ENCODE data around the gene CLTB.

DNA sequence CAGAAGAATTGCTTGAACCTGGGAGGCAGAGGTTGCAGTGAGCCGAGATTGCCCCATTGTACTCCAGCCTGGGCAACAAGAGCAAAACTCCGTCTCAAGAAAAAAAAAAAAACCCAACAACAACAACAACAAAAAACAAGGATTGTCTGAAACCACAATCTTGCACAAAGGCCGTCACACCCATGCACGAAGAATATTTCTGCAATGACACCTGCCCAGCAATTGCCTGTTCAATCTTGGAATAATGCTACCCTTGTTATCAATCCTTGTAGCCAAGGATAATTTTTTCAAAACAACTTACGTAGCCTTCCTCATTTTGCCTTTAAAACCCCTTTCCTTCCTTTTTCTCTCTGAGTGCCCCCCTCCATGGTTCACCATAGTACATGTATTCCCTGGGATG, 3.7 kb upstream of the CLTB start:
- TF ChIP-seq CTCF (IDR thresholded peaks at IDR 0.05; ENCODE audit: insufficient read depth, low read depth, low read length): no peak
- TF ChIP-seq EZH2 (IDR thresholded peaks at IDR 0.05; ENCODE audit: insufficient read depth, low read length): no peak
